Panc1 (cell line): Measurements from ENCODE around the gene CNNM4. TPM values are rescaled to one million over a fixed set of nuclear protein-coding genes. Genes with fewer than 3 reads are reported as not detected.

ENCODE experiments used
- ATAC-seq: fragments of 200-7000 bp; cut with Tn5 transposase; 2 replicates; pipeline ENCODE4 v1.9.1; 2020; ENCODE audit warnings: mild to moderate bottlenecking, moderate library complexity
- BruUV-seq: library from RNA; stranded (reverse); fragments of 400-500 nt; replicated peaks from 2 replicates; lab custom pipeline; 2021; lab: Mats Ljungman, UMichigan
- CTCF ChIA-PET: fragments of 300-600 bp; sonication (Branson Sonifier 250); formaldehyde crosslinking; loops from one replicate; lab custom pipeline; 2022; ENCODE audit warnings: antibody characterized with exemption; lab: Charles Lee
- POLR2A ChIA-PET: fragments of 300-600 bp; sonication (Branson Sonifier 250); formaldehyde crosslinking; loops from one replicate; lab custom pipeline; 2022; ENCODE audit warnings: antibody characterized with exemption; lab: Charles Lee
- DNase-seq: peaks from one replicate; pipeline ENCODE4 v3.0.0-alpha.2; 2010; ENCODE audit warnings: low read depth, low spot score
- H3K27ac ChIP-seq: 2 replicates; pipeline ENCODE4 v1.5.1; 2011; ENCODE audit warnings: mild to moderate bottlenecking, low read length, inconsistent platforms
- H3K27me3 ChIP-seq: fragments of 200-500 bp; sonication (Bioruptor generic); 2 replicates; pipeline ENCODE4 v1.6.0; 2014; ENCODE audit warnings: low read length, inconsistent platforms; ENCODE audit not compliant: control insufficient read depth, insufficient read depth
- H3K36me3 ChIP-seq: fragments of 200-500 bp; sonication (Bioruptor generic); 2 replicates; pipeline ENCODE4 v1.5.1; 2014; ENCODE audit warnings: inconsistent platforms, mild to moderate bottlenecking, low read length, moderate library complexity; ENCODE audit not compliant: control insufficient read depth, insufficient read depth
- H3K4me1 ChIP-seq: 2 replicates; pipeline ENCODE4 v1.5.1; 2011; ENCODE audit warnings: inconsistent platforms, mild to moderate bottlenecking, low read length, moderate library complexity; ENCODE audit not compliant: control insufficient read depth, insufficient read depth
- H3K4me3 ChIP-seq, 2 experiments: 2 replicates each; pipeline ENCODE4 v1.5.1; 2011 to 2012; ENCODE audit warnings: low read depth in 2 of 2, low read length in 2 of 2, mild to moderate bottlenecking in 2 of 2, inconsistent platforms in 1 of 2, moderate library complexity in 1 of 2
- H3K9me3 ChIP-seq: fragments of 200-500 bp; sonication (Bioruptor generic); 2 replicates; pipeline ENCODE4 v1.5.1; 2014; ENCODE audit warnings: low read depth, mild to moderate bottlenecking, inconsistent platforms, low read length, moderate library complexity; ENCODE audit not compliant: control insufficient read depth, insufficient read depth
- POLR2AphosphoS5 ChIP-seq: IDR thresholded peaks from 2 replicates; pipeline ENCODE4 v1.6.1; 2012; ENCODE audit warnings: mild to moderate bottlenecking, low read depth, low read length, moderate library complexity
- SIN3A ChIP-seq: IDR thresholded peaks from 2 replicates; pipeline ENCODE4 v1.6.1; 2012; ENCODE audit warnings: low read depth, mild to moderate bottlenecking, low read length, moderate library complexity, borderline replicate concordance; ENCODE audit not compliant: insufficient read depth
- TCF7L2 ChIP-seq: IDR thresholded peaks from 2 replicates; pipeline ENCODE4 v1.6.1; 2011; ENCODE audit warnings: mild to moderate bottlenecking, low read depth, low read length, inconsistent platforms
- in situ Hi-C: cut with HindIII; loops from 2 replicates; pipeline ENCODE4 v1.10.0; 2016; ENCODE audit warnings: low sequenced_read_pairs, low pct_unique_long_range_greater_than_20kb
- intact Hi-C: fragments of 100-400 bp; cut with micrococcal nuclease; formaldehyde crosslinking; loops from one replicate; pipeline ENCODE4 v1.10.0; 2022; ENCODE audit not compliant: unreplicated experiment
- total RNA-seq: library from RNA; stranded (reverse); gene quantifications from one replicate; pipeline ENCODE4 v1.2.1, GENCODE V29; 2021; ENCODE audit not compliant: unreplicated experiment
- TF ChIP-seq, protein P1 (sequence below): fragments of 450-650 bp; IDR thresholded peaks from 2 replicates; pipeline ENCODE4 v1.5.1; 2017; ENCODE audit warnings: mild to moderate bottlenecking
- TF ChIP-seq, protein P2 (sequence below), 2 experiments: IDR thresholded peaks; 2 replicates each; pipeline ENCODE4 v1.6.1; 2011 to 2012; ENCODE audit warnings: low read depth in 2 of 2, control low read depth in 1 of 2, low read length in 1 of 2, mild to moderate bottlenecking in 1 of 2, moderate library complexity in 1 of 2; ENCODE audit not compliant: insufficient read depth in 1 of 2

CNNM4 gene
- total RNA-seq, 1 experiment from 2014 or later: 15.7 TPM

DNA sequence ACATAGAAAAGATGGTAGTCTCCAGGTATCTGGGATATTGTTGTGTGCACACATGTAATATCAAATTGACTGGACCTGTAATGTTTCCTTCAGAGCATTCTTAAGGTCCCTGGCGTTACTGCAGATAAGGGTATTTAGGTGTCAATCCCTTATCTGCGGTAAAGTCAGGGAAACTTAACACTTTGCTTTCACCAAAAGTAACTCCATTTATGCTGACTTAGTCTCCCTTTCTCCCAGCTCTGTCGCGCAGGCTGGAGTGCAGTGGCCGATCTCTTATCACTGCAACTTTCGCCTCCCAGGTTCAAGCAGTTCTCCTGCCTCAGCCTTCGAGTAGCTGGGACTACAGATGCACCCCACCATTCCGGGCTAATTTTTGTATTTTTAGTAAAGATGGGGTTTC, 57.2 kb downstream of the CNNM4 start:
- TF ChIP-seq POLR2AphosphoS5 (no peak), TCF7L2 (no peak), SIN3A (no peak)
- TF ChIP-seq, protein P1, sequence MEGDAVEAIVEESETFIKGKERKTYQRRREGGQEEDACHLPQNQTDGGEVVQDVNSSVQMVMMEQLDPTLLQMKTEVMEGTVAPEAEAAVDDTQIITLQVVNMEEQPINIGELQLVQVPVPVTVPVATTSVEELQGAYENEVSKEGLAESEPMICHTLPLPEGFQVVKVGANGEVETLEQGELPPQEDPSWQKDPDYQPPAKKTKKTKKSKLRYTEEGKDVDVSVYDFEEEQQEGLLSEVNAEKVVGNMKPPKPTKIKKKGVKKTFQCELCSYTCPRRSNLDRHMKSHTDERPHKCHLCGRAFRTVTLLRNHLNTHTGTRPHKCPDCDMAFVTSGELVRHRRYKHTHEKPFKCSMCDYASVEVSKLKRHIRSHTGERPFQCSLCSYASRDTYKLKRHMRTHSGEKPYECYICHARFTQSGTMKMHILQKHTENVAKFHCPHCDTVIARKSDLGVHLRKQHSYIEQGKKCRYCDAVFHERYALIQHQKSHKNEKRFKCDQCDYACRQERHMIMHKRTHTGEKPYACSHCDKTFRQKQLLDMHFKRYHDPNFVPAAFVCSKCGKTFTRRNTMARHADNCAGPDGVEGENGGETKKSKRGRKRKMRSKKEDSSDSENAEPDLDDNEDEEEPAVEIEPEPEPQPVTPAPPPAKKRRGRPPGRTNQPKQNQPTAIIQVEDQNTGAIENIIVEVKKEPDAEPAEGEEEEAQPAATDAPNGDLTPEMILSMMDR: no peak
- TF ChIP-seq, protein P2, sequence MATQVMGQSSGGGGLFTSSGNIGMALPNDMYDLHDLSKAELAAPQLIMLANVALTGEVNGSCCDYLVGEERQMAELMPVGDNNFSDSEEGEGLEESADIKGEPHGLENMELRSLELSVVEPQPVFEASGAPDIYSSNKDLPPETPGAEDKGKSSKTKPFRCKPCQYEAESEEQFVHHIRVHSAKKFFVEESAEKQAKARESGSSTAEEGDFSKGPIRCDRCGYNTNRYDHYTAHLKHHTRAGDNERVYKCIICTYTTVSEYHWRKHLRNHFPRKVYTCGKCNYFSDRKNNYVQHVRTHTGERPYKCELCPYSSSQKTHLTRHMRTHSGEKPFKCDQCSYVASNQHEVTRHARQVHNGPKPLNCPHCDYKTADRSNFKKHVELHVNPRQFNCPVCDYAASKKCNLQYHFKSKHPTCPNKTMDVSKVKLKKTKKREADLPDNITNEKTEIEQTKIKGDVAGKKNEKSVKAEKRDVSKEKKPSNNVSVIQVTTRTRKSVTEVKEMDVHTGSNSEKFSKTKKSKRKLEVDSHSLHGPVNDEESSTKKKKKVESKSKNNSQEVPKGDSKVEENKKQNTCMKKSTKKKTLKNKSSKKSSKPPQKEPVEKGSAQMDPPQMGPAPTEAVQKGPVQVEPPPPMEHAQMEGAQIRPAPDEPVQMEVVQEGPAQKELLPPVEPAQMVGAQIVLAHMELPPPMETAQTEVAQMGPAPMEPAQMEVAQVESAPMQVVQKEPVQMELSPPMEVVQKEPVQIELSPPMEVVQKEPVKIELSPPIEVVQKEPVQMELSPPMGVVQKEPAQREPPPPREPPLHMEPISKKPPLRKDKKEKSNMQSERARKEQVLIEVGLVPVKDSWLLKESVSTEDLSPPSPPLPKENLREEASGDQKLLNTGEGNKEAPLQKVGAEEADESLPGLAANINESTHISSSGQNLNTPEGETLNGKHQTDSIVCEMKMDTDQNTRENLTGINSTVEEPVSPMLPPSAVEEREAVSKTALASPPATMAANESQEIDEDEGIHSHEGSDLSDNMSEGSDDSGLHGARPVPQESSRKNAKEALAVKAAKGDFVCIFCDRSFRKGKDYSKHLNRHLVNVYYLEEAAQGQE (IDR thresholded peaks at IDR 0.05; ENCODE audit: insufficient read depth in 1 of 2, low read depth in 2 of 2, low read length in 1 of 2): no peak
- CTCF ChIA-PET: no interaction called here
- BruUV-seq: no TSS peak
- Histone ChIP-seq H3K9me3 (no peaks in the 10 kb centered on the region), H3K4me1 (peaks cover 35% of the 10 kb centered on the region), H3K27ac (no peak overlapping the region; the same call in 1 of the 2 replicates), H3K36me3 (no peaks in the 10 kb centered on the region; the same call in 1 of the 2 replicates), H3K4me3 (peak overlapping the region; percentile 71 to 75), H3K27me3 (no peaks in the 10 kb centered on the region)
- ATAC-seq (no peak), DNase-seq (no peak)
- in situ Hi-C loops: no loop called here
- POLR2A ChIA-PET: no interaction called here
- intact Hi-C loops: no loop called here

DNA sequence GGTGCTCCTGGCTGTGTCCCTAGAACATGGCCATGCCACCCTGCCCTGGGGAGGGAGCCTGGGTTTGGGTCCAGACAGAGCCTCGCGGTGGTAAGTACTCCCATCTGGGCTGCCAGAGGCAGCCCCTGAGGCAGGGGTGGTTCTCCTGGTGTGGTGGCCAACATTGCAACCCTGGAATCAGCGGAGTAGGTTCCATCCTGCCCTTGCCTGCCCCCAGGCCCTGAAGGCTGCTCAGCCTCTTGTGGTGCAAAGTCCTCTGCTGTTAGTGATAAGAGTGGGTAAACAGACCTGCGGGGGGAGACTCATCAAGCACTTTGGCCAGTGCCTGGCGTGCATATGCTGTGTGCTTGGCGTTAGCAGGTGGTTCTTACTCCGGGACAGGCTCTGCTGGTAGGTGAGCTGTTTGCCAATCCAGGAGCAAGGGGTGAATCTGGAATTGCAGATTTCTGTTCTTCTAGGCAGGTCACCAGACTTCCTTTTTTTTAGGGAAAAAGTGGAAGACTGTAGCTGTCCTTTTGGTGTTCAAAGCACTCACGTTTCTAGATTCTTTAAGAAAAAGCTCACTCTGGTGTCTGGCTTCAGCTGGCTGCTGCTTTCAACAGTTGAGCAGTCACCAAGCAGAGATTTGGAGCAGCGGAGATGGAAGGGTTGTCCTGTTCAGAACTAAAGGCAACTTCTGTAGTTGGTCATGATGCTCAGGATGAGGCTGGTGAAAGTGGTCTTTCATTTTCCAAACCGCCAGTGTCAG, 58.6 kb downstream of the CNNM4 start:
- DNase-seq (no peak), ATAC-seq (no peak)
- no peak overlapping the region for H3K4me3 ChIP-seq
- in situ Hi-C loops (no loop called here), intact Hi-C loops (no loop called here)
- peaks cover 49% of the 10 kb centered on the region for H3K4me1 ChIP-seq
- TF ChIP-seq SIN3A: no peak
- TF ChIP-seq, protein P2 (IDR thresholded peaks at IDR 0.05; ENCODE audit: insufficient read depth in 1 of 2, low read depth in 2 of 2, low read length in 1 of 2): no peak
- TF ChIP-seq, protein P1: no peak
- no peak for TF ChIP-seq TCF7L2
- no peak for TF ChIP-seq POLR2AphosphoS5
- H3K27me3 ChIP-seq: no peaks in the 10 kb centered on the region
- H3K36me3 ChIP-seq: no peaks in the 10 kb centered on the region; the same call in 1 of the 2 replicates
- H3K9me3 ChIP-seq: no peaks in the 10 kb centered on the region
- ChIA-PET POLR2A (interaction anchor here (0.5 kb wide), 1 partner anchor 17 kb away, joined by 5 read pairs; no protein-coding TSS in a partner anchor), CTCF (no interaction called here)
- no TSS peak for BruUV-seq
- H3K27ac ChIP-seq: no peak overlapping the region
